Tongue (tissue), 2 donors: ENCODE results near the gene CLEC5A. TPM values are rescaled to one million over a fixed set of nuclear protein-coding genes. Genes with fewer than 3 reads are reported as not detected.
"Not testable (repeated sequence)": the region's sequence is repeated elsewhere in the genome, so short reads cannot be mapped to it uniquely, and the experiment has no call there.

Experiments
- DNase-seq: peaks from one replicate; pipeline ENCODE4 v3.0.0-alpha.2; 2015
- total RNA-seq: library from RNA; depleted of rRNA; stranded (reverse); fragments of >200 nt; gene quantifications from one replicate; pipeline ENCODE4 v1.2.3, GENCODE V29; 2014

CLEC5A gene
- total RNA-seq, 1 donor from 2014 or later: not detected

GRCh38 chr7:141949021-141949420, 2.2 kb upstream of the CLEC5A start:
- no peak for DNase-seq

GRCh38 chr7:141945356-141945755, 1.4 kb downstream of the CLEC5A start:
- no peak for DNase-seq

- no peak for DNase-seq
These were observed 2.0 kb downstream of the CLEC5A start for GRCh38 chr7:141944811-141945210.

GRCh38 chr7:141943846-141944245, 2.9 kb downstream of the CLEC5A start:
- DNase-seq: no peak

- DNase-seq: no peak
These were observed 5.7 kb downstream of the CLEC5A start for GRCh38 chr7:141941075-141941474.

GRCh38 chr7:141930211-141930610, 16.6 kb downstream of the CLEC5A start:
- DNase-seq: no peak

GRCh38 chr7:141928845-141929195, 18.0 kb downstream of the CLEC5A start:
- DNase-seq: no peak

- no peak for DNase-seq
These were observed 18.5 kb downstream of the CLEC5A start for GRCh38 chr7:141928146-141928844.

- no peak for DNase-seq
These were observed 26.5 kb downstream of the CLEC5A start for GRCh38 chr7:141920281-141920680.

GRCh38 chr7:141916099-141916498, 30.7 kb downstream of the CLEC5A start, which contains the start of gene OR9A4:
OR9A4 (plus strand) TSS chr7:141916399; CDS start chr7:141918876, 2,477 bp downstream.
- no peak for DNase-seq

- DNase-seq: no peak
These were observed 31.2 kb downstream of the CLEC5A start for GRCh38 chr7:141915565-141915964.

GRCh38 chr7:141911391-141911790, 35.4 kb downstream of the CLEC5A start:
- no peak for DNase-seq

- DNase-seq: no peak
These were observed 40.5 kb downstream of the CLEC5A start for GRCh38 chr7:141906285-141906684.

- DNase-seq: not testable (repeated sequence)
These were observed 47.4 kb downstream of the CLEC5A start for GRCh38 chr7:141899366-141899765.

GRCh38 chr7:141891336-141891735, 55.4 kb downstream of the CLEC5A start:
- DNase-seq: no peak

- DNase-seq: no peak
These were observed 57.5 kb downstream of the CLEC5A start for GRCh38 chr7:141889321-141889720.

GRCh38 chr7:141884539-141885225, 62.1 kb downstream of the CLEC5A start:
- DNase-seq: no peak

- DNase-seq: no peak
These were observed 65.8 kb downstream of the CLEC5A start for GRCh38 chr7:141880960-141881359.

- no peak for DNase-seq
These were observed 69.4 kb downstream of the CLEC5A start for GRCh38 chr7:141877365-141877764.

Other genes with a start within 250 kb of the CLEC5A start
- gene DENND11, start 244.8 kb downstream of the CLEC5A start, total RNA-seq: 13.8 TPM
- not detected for gene WEE2, start 238.6 kb downstream of the CLEC5A start, total RNA-seq
- 111 TPM for gene SSBP1, start 208.6 kb downstream of the CLEC5A start, total RNA-seq
- gene TAS2R3, start 182.9 kb downstream of the CLEC5A start, total RNA-seq: 5.0 TPM
- 2.4 TPM for gene TAS2R4, start 170.3 kb downstream of the CLEC5A start, total RNA-seq
- gene TAS2R5, start 156.8 kb downstream of the CLEC5A start, total RNA-seq: 4.5 TPM
- gene PRSS37, start 105.5 kb downstream of the CLEC5A start, total RNA-seq: not detected
- not detected for gene OR9A4, start 30.6 kb downstream of the CLEC5A start, total RNA-seq
- not detected for gene TAS2R38, start 26.8 kb upstream of the CLEC5A start, total RNA-seq
- 0.41 TPM for gene MGAM, start 48.9 kb upstream of the CLEC5A start, total RNA-seq
- 0.72 TPM for gene MGAM2, start 164.7 kb upstream of the CLEC5A start, total RNA-seq